HG02970 (cell line): ENCODE results near the gene TBC1D8.

ENCODE experiments used
- ATAC-seq: cut with Tn5 transposase; IDR thresholded peaks from one replicate; pipeline ENCODE4 v1.9.1; 2021; ENCODE audit warnings: mild to moderate bottlenecking, moderate library complexity, moderate number of reproducible peaks; ENCODE audit not compliant: unreplicated experiment, low FRiP score

TBC1D8 gene

DNA sequence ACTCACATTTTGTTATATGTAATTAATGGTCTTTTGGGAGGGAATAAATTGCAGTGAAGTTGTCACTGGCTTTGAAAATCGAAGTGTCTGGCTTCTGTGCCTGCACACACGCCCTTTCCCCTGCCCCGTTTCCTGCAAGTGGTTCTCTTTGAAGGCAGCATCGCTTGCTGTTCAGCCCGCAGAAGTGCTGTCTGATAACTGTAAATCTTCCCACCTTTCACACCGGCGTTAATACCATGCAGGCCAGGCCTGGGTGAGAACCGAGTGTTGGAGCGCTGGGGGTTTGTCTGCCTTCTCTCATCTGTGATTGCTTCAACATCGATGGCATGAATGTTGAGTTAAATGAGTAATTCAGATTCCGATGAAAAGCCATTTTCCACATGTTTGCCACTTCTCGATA, 187.0 kb downstream of the TBC1D8 start:
- ATAC-seq: no peak

DNA sequence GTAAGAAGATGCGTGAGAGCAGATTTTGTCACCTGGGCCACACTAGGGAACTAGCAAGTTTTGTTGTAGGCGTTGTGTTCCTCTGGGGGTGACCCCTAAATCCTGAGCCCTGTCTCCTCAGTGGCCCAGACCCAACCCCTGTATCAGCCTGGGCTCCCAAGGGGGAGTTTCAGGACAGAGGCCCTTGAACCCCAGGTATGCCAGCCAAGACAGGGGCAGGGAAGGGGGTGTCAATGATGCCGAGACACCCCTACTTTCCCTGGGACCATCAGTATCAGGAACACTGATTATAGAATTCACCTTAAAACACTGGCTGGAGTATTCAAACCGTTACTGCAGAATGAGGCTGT, 188.2 kb downstream of the TBC1D8 start:
- no peak for ATAC-seq

DNA sequence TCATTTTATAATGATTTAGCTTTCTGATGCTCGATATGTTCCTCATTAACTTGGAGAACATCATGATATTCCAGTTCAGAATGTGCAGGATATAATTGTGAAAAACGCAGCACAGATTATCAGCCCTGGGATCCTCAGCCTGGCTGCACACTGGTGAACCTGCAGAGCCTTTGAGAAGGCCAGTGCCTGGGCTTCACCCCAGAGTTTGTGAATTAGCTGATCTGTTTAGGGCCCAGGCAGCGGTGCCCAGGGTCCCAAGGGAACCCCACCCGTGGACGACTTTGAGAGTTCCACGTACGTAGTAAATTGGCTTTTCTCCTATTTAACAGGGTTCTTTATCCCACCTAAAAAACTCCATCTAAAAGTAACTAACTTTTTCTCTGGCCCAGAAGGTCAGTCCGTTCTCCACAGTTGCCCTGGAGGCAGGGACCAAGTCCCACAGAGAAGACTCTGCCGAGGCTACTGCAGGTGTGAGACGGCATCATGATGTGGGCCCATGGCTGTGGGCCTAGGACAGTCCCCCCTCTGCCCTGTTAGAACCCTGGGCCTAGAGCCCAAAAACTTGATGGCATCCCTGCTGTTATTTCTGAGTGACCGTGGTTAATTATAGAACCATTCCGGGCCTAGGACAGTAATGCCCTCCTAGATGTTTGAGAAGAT, 188.7 kb downstream of the TBC1D8 start:
- ATAC-seq: no peak

DNA sequence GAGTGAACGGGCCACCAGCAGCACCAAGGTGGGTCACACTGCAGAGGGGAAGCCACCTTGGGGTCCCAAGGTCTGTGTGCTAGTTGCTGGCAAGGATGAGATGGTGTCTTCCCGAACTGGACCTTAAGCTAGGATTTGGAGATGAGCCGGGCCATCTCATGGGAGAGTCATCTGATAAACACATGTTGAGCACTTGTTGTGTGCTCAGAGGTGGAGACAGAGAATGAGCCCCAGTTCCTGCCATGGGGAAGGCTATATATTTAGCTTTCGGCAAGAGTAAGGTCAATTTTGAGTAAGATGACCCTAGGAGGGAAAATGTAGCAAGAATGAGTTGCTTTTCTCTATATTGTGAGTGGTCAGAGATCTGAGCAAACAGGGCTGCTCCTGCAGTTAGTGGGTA, 190.5 kb downstream of the TBC1D8 start:
- ATAC-seq: no peak

DNA sequence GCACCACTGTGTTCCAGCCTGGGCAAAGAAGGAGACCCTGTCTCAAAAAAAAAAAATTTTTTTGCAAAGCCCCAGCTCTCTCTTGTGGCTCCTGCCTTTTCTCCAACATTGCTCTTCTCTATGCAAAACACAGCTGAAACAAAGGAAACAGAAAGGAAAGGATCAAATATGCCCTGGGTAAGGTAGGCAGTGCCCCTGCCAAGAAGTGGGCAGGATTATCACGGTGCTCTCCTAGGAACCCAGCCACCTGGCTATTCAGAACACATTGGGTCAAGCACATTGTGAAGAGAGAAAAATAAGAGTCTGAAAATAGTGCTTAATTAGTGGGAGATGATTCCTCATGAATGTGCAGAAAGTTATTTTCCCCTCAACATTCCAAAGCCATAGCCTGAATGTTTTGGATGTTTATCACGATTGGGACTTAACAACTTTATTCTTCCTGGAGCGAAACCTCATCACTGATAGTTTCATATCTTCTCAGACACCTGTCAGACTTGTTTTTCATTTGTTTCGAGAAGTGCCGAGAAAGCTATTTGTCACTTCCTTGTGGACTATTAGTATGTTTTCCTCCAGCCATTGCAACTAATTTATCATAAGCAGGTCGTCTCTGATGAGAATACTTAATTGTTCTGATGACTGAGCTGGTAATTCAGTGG, 191.8 kb downstream of the TBC1D8 start:
- no peak for ATAC-seq

DNA sequence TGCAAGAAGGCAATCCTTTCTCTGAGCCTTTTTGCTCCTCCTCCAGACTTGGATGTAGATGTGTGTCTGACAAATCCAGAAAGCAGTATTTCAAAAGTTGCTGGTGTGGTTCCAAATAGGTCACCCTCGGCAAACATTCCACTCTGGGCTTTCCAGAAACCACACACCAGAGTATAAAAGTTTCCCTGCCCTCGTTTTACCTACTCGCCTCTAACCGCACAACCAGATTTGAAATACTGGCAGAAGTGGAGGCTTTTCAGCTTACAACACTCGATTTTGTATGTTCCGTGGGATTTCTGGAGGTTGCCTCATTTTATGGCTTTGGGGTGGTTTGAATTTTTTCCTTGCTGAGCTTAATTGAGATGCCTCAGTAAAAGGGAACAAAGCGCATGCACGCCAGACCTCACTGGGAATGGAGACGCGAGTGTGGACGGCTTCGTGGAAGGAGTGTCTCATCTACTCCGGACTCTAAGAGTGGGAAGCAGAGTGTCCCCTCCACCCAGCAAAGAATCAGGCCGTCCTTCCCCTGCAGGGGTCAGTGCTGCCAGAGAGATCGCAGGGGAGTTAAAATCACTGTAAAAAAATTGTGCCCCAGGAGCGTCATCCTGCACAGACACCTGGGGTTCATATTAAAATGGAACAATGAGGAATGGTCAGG, 193.1 kb downstream of the TBC1D8 start:
- ATAC-seq: no peak
